Measurements from ENCODE around the gene TBC1D22A. TPM values are rescaled to one million over a fixed set of nuclear protein-coding genes. Genes with fewer than 3 reads are reported as not detected.

Gene TBC1D22A
- total RNA-seq, 4 donors from 2014 or later, result 10.8 to 32.2 (median 22.3) TPM

GRCh38 chr22:47174671-47175112 lies 412.2 kb downstream of the TBC1D22A start:
- TF ChIP-seq, protein P1, sequence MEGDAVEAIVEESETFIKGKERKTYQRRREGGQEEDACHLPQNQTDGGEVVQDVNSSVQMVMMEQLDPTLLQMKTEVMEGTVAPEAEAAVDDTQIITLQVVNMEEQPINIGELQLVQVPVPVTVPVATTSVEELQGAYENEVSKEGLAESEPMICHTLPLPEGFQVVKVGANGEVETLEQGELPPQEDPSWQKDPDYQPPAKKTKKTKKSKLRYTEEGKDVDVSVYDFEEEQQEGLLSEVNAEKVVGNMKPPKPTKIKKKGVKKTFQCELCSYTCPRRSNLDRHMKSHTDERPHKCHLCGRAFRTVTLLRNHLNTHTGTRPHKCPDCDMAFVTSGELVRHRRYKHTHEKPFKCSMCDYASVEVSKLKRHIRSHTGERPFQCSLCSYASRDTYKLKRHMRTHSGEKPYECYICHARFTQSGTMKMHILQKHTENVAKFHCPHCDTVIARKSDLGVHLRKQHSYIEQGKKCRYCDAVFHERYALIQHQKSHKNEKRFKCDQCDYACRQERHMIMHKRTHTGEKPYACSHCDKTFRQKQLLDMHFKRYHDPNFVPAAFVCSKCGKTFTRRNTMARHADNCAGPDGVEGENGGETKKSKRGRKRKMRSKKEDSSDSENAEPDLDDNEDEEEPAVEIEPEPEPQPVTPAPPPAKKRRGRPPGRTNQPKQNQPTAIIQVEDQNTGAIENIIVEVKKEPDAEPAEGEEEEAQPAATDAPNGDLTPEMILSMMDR (IDR thresholded peaks at IDR 0.05; ENCODE audit: low read depth), result no peak

GRCh38 chr22:47175151-47176025 lies 412.9 kb downstream of the TBC1D22A start:
- TF ChIP-seq, protein P1 (IDR thresholded peaks at IDR 0.05; ENCODE audit: low read depth), result no peak

DNA sequence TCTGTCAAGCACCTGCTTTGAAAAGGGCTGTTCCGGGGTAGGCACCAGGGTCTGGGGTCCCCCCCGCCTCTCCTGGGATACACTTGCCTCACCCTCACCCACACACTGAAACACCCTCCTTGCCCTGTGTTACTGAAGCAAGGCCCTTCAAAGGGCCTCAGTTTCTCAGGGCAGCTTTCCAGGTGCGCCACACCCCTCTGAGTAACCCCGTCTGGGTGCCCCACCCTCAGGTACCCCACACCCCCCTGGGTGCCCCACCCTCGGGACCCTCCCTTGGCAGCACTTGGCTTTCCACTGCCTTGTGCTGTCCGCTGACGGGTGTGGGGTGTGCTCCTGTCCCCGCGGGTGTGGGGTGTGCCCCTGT lies 413.6 kb downstream of the TBC1D22A start:
- TF ChIP-seq, protein P1 (IDR thresholded peaks at IDR 0.05; ENCODE audit: low read depth), result no peak

GRCh38 chr22:47176573-47177333 lies 414.3 kb downstream of the TBC1D22A start:
- TF ChIP-seq, protein P1 (IDR thresholded peaks at IDR 0.05; ENCODE audit: low read depth), result no peak

GRCh38 chr22:47177334-47177815 lies 414.9 kb downstream of the TBC1D22A start:
- TF ChIP-seq, protein P1 (IDR thresholded peaks at IDR 0.05; ENCODE audit: low read depth), result no peak

GRCh38 chr22:47178339-47178738 lies 415.9 kb downstream of the TBC1D22A start:
- TF ChIP-seq, protein P1 (IDR thresholded peaks at IDR 0.05; ENCODE audit: low read depth), result no peak

GRCh38 chr22:47180796-47181195 lies 418.3 kb downstream of the TBC1D22A start:
- TF ChIP-seq, protein P1 (IDR thresholded peaks at IDR 0.05; ENCODE audit: low read depth), result no peak
